Lung (tissue), 12 donors: ENCODE measurements around the gene ESYT1. TPM values are rescaled to one million over a fixed set of nuclear protein-coding genes. Genes with fewer than 3 reads are reported as not detected.

ENCODE experiments used
- ATAC-seq: fragments of 200-7000 bp; cut with Tn5 transposase; one replicate; pipeline ENCODE4 v1.9.1; 2020; ENCODE audit warnings: moderate number of reproducible peaks; ENCODE audit not compliant: insufficient read depth, low FRiP score
- DNase-seq, 3 donors: peaks; one replicate each; pipeline ENCODE4 v3.0.0-alpha.2; 2013 to 2017
- H3K27ac ChIP-seq, 2 donors: one replicate each; pipeline ENCODE4 v1.5.1; 2013; ENCODE audit warnings: mild to moderate bottlenecking in 2 of 2, moderate library complexity in 2 of 2, control low read depth in 1 of 2, inconsistent platforms in 1 of 2, low read depth in 1 of 2, low read length in 1 of 2
- H3K27me3 ChIP-seq, 3 donors: one replicate each; pipeline ENCODE4 v1.5.1; 2013; ENCODE audit warnings: low read length in 2 of 3; ENCODE audit not compliant: control insufficient read depth in 3 of 3, insufficient read depth in 3 of 3
- H3K36me3 ChIP-seq, 4 donors: one replicate each; pipeline ENCODE4 v1.5.1; 2013; ENCODE audit warnings: low read length in 4 of 4, mild to moderate bottlenecking in 1 of 4, moderate library complexity in 1 of 4; ENCODE audit not compliant: control insufficient read depth in 4 of 4, insufficient read depth in 4 of 4
- H3K4me1 ChIP-seq, 5 donors: one replicate each; pipeline ENCODE4 v1.5.1; 2013; ENCODE audit warnings: low read length in 5 of 5, mild to moderate bottlenecking in 2 of 5, moderate library complexity in 1 of 5; ENCODE audit not compliant: control insufficient read depth in 5 of 5, insufficient read depth in 5 of 5
- H3K4me3 ChIP-seq: one replicate; pipeline ENCODE4 v1.5.1; 2013; ENCODE audit warnings: mild to moderate bottlenecking, control low read depth, moderate library complexity
- H3K9ac ChIP-seq, 2 donors: one replicate each; pipeline ENCODE4 v1.5.1; 2013; ENCODE audit warnings: low read length in 2 of 2, control low read depth in 1 of 2; ENCODE audit not compliant: insufficient read depth in 1 of 2
- H3K9me3 ChIP-seq, 4 donors: one replicate each; pipeline ENCODE4 v1.5.1; 2013; ENCODE audit warnings: low read length in 3 of 4, mild to moderate bottlenecking in 1 of 4, moderate library complexity in 1 of 4; ENCODE audit not compliant: control insufficient read depth in 4 of 4, insufficient read depth in 3 of 4
- CTCF ChIP-seq: IDR thresholded peaks from 2 replicates; pipeline ENCODE4 v1.5.1; 2012; ENCODE audit warnings: mild to moderate bottlenecking; ENCODE audit errors: control extremely low read depth, extremely low read depth
- WGBS, 2 donors: extraction: QIAGEN DNeasy Blood & Tissue Kit; methylation state at CpG; one replicate each; pipeline ENCODE4 v1.1.7; 2013; 5-methylcytosine and 5-hydroxymethylcytosine counted together
- polyA plus RNA-seq, 2 donors: library from polyadenylated mRNA; stranded (reverse); fragments of 200-250 nt; gene quantifications; one replicate each; pipeline ENCODE4 v1.2.1, GENCODE V29; 2013
- total RNA-seq, 2 donors: library from RNA; depleted of rRNA in 1 of 2; stranded (reverse); fragments of >200 nt in 1 of 2; gene quantifications; one replicate each; pipeline ENCODE4 v1.2.1, GENCODE V29; 2014 to 2021
- donor health status: control.
- donor health status: control.
- donor health status: Bipolar disorder and iron deficiency.
- donor health status: healthy.
- donor health status: DM: yes; HTN: yes; CAD: no.

ESYT1 gene
- total and polyA plus RNA-seq, 4 donors = 23.5 to 131 (median 64.2) TPM

- no peaks in the 10 kb centered on the region for H3K9me3 ChIP-seq
- peaks cover 0 to 17% (median 2%) of the 10 kb centered on the region in 5 donors for H3K4me1 ChIP-seq
- ATAC-seq (peak; percentile 86), DNase-seq (peak; percentile 82 to 90 (median 84))
- TF ChIP-seq CTCF = no peak
- 1 to 2% methylated on average over 50 to 59 of the region's 59 CpGs for WGBS, 2 donors
- peak within 1 kb of the TSS; percentile 25 to 61 for H3K9ac ChIP-seq
- no peaks in the 10 kb centered on the region for H3K36me3 ChIP-seq
- H3K27me3 ChIP-seq = peaks cover 0 to 27% (median 25%) of the 10 kb centered on the region in 3 donors
- peak within 1 kb of the TSS; percentile 54 for H3K4me3 ChIP-seq
- peak within 1 kb of the TSS; percentile 62 to 88 for H3K27ac ChIP-seq
Observed at GRCh38 chr12:56079723-56080555, 48.1 kb upstream of the ESYT1 start, which contains the start of gene ERBB3. ERBB3 (plus strand) TSS chr12:56080165; CDS start chr12:56080301, 136 bp downstream.

GRCh38 chr12:56080556-56081138 is 47.4 kb upstream of the ESYT1 start:
- H3K27ac ChIP-seq = peak overlapping the region in 1 of 2 donors; percentile 88
- H3K9ac ChIP-seq = peak overlapping the region in 1 of 2 donors; percentile 25

More at GRCh38 chr12:56080556-56081138, 47.4 kb upstream of the ESYT1 start:
- DNase-seq (peak; percentile 9 to 33 (median 28)), ATAC-seq (no peak)
- 23 to 24% methylated on average over 20 of the region's 20 CpGs for WGBS, 2 donors
- H3K9me3 ChIP-seq = no peaks in the 10 kb centered on the region
- peak overlapping the region; percentile 54 for H3K4me3 ChIP-seq
- no peaks in the 10 kb centered on the region for H3K36me3 ChIP-seq
- H3K27me3 ChIP-seq = peaks cover 0 to 27% (median 25%) of the 10 kb centered on the region in 3 donors
- peaks cover 0 to 17% (median 2%) of the 10 kb centered on the region in 5 donors for H3K4me1 ChIP-seq
- TF ChIP-seq CTCF = no peak
